ENCODE results near the gene MBP. TPM values are rescaled to one million over a fixed set of nuclear protein-coding genes. Genes with fewer than 3 reads are reported as not detected.

Gene MBP
- total and polyA plus RNA-seq, 2 donors from 2014 or later, result 15.1 to 61.2 TPM

DNA sequence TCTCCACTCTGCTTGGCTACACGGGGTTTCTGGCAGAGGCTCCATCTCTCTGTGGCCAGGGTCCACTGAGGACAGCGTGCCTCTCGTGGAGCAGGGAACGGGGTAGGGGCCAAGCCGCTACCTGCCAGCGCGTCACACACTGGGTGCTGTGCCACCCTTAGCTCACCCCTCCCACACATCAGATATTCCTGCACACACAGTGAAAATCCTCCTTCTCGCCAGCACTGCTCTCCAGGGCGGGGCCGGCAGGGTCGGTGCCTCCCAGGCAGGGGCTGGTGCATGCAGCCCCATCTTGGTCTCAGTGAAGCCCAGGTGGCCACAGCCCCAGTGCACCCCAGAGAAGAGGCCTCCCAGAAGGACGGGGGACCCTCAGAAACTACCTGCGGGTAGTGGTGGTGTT lies 124.6 kb downstream of the MBP start:
- H3K9ac ChIP-seq (ENCODE audit: low read length in 3 of 3), result no peak overlapping the region
- no peaks in the 10 kb centered on the region for H3K36me3 ChIP-seq (ENCODE audit: control insufficient read depth in 2 of 3, insufficient read depth in 3 of 3, low read length in 3 of 3)
- no peak overlapping the region for H3K27ac ChIP-seq (ENCODE audit: low read depth in 2 of 2, low read length in 2 of 2)
- no peak overlapping the region for H3K4me3 ChIP-seq (ENCODE audit: low read length in 3 of 3)
- no peaks in the 10 kb centered on the region for H3K4me1 ChIP-seq (ENCODE audit: control insufficient read depth in 2 of 3, insufficient read depth in 2 of 3, low read depth in 1 of 3, low read length in 3 of 3)
- no peaks in the 10 kb centered on the region for H3K27me3 ChIP-seq (ENCODE audit: control insufficient read depth, insufficient read depth, low read length)
- H3K9me3 ChIP-seq (ENCODE audit: control insufficient read depth in 2 of 3, insufficient read depth in 1 of 3, low read length in 3 of 3), result no peaks in the 10 kb centered on the region
- intact Hi-C loops (cut with DNase I), result no loop called here
- DNase-seq (peak in 1 of 5 donors; percentile 68), FAIRE-seq (no peak)
- no peak for TF ChIP-seq CTCF (IDR thresholded peaks at IDR 0.05; ENCODE audit: borderline replicate concordance, extremely low read depth, insufficient read depth)

DNA sequence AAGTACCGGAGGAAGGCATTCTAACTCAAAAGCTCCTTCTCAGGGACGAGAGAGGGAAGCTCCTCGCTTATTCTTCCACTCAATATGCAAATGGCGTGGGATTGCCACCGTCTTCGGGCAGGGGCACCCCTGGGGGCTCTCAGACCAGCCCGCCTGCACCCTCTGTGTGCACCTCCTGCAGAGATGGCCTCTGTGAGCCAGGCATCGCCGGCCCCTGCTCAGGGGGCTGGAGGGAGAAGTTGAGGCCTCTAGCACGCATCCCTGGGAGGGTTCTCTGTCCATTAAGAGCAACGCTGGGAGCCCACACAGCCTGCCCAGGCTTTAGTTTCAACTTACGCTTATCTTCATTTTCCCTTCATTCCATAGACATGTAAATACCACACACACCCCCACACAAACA lies 125.3 kb downstream of the MBP start:
- Histone ChIP-seq H3K27me3 (ENCODE audit: control insufficient read depth, insufficient read depth, low read length) (no peaks in the 10 kb centered on the region), H3K36me3 (ENCODE audit: control insufficient read depth in 2 of 3, insufficient read depth in 3 of 3, low read length in 3 of 3) (no peaks in the 10 kb centered on the region), H3K27ac (ENCODE audit: low read depth in 2 of 2, low read length in 2 of 2) (no peak overlapping the region), H3K9ac (ENCODE audit: low read length in 3 of 3) (no peak overlapping the region), H3K4me1 (ENCODE audit: control insufficient read depth in 2 of 3, insufficient read depth in 2 of 3, low read depth in 1 of 3, low read length in 3 of 3) (no peaks in the 10 kb centered on the region), H3K9me3 (ENCODE audit: control insufficient read depth in 2 of 3, insufficient read depth in 1 of 3, low read length in 3 of 3) (no peaks in the 10 kb centered on the region), H3K4me3 (ENCODE audit: low read length in 3 of 3) (no peak overlapping the region)
- intact Hi-C loops (cut with DNase I), result no loop called here
- FAIRE-seq (no peak), DNase-seq (peak in 1 of 5 donors; percentile 47)
- no peak for TF ChIP-seq CTCF (IDR thresholded peaks at IDR 0.05; ENCODE audit: borderline replicate concordance, extremely low read depth, insufficient read depth)

- Histone ChIP-seq H3K9ac (ENCODE audit: low read length in 3 of 3) (no peak overlapping the region), H3K9me3 (ENCODE audit: control insufficient read depth in 2 of 3, insufficient read depth in 1 of 3, low read length in 3 of 3) (no peaks in the 10 kb centered on the region), H3K36me3 (ENCODE audit: control insufficient read depth in 2 of 3, insufficient read depth in 3 of 3, low read length in 3 of 3) (no peaks in the 10 kb centered on the region), H3K27me3 (ENCODE audit: control insufficient read depth, insufficient read depth, low read length) (no peaks in the 10 kb centered on the region), H3K4me1 (ENCODE audit: control insufficient read depth in 2 of 3, insufficient read depth in 2 of 3, low read depth in 1 of 3, low read length in 3 of 3) (no peaks in the 10 kb centered on the region), H3K4me3 (ENCODE audit: low read length in 3 of 3) (no peak overlapping the region), H3K27ac (ENCODE audit: low read depth in 2 of 2, low read length in 2 of 2) (no peak overlapping the region)
- DNase-seq, result peak in 1 of 5 donors; percentile 65
- TF ChIP-seq CTCF (IDR thresholded peaks at IDR 0.05; ENCODE audit: borderline replicate concordance, extremely low read depth, insufficient read depth), result no peak
- intact Hi-C loops (cut with DNase I), result no loop called here
- no peak for FAIRE-seq
Measured at GRCh38 chr18:77006305-77007175, 126.0 kb downstream of the MBP start.
